Gastrocnemius medialis (tissue), 4 donors: Measurements from ENCODE around the gene CEACAM19.

ENCODE experiments used
- CTCF ChIP-seq, 5 experiments: fragments of 450-650 bp in 3 of 5; fragments of 200-600 bp in 2 of 5; sonication (generic) in 2 of 5; IDR thresholded peaks in 4 of 5; conservative IDR thresholded peaks in 1 of 5; 1 replicate in 4 of 5; 2 replicates in 1 of 5; pipeline ENCODE4 v1.5.1; 2016 to 2019; ENCODE audit warnings: antibody characterized with exemption in 5 of 5, mild to moderate bottlenecking in 3 of 5, moderate library complexity in 3 of 5
- POLR2A ChIP-seq, 2 donors: fragments of 450-650 bp; IDR thresholded peaks; one replicate each; pipeline ENCODE4 v1.6.1; 2017; ENCODE audit warnings: antibody characterized with exemption in 2 of 2, mild to moderate bottlenecking in 2 of 2, moderate library complexity in 2 of 2

- TF ChIP-seq CTCF (IDR thresholded peaks at IDR 0.05 in 4 of 5, conservative IDR thresholded peaks at IDR 0.05 in 1 of 5) (no peak), POLR2A (IDR thresholded peaks at IDR 0.05) (no peak)
These were observed 22.9 kb downstream of the CEACAM19 start for GRCh38 chr19:44694184-44694579.
